Activated T-cell treated with anti-CD3 and anti-CD28 coated beads for 48 hours (primary cell): ENCODE measurements around the gene RBFOX2.
"Not testable (repeated sequence)": the region's sequence is repeated elsewhere in the genome, so short reads cannot be mapped to it uniquely, and the experiment has no call there.

Experiments used
- DNase-seq: peaks from one replicate; pipeline ENCODE4 v3.0.0-alpha.2; 2020; ENCODE audit warnings: low read depth

RBFOX2 gene

DNA sequence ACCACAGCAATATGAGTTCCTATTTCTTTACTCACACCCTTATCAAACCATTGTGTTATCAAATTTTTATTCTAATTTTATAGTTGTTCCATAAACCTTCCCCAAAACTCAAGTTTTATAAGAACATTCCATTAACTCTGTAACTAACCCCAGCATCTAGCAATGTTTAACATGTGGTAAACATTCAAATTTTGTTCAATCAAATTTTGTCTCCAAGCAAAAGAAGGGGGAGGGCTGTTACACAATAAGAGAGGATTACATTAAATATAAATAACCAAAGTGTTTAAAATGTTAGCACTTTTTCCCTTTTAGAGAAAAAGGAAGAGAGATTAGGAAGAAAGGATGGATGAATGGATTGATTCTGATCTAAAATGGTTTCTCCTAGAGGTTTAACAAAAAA is 20.5 kb downstream of the RBFOX2 start:
- DNase-seq: no peak

DNA sequence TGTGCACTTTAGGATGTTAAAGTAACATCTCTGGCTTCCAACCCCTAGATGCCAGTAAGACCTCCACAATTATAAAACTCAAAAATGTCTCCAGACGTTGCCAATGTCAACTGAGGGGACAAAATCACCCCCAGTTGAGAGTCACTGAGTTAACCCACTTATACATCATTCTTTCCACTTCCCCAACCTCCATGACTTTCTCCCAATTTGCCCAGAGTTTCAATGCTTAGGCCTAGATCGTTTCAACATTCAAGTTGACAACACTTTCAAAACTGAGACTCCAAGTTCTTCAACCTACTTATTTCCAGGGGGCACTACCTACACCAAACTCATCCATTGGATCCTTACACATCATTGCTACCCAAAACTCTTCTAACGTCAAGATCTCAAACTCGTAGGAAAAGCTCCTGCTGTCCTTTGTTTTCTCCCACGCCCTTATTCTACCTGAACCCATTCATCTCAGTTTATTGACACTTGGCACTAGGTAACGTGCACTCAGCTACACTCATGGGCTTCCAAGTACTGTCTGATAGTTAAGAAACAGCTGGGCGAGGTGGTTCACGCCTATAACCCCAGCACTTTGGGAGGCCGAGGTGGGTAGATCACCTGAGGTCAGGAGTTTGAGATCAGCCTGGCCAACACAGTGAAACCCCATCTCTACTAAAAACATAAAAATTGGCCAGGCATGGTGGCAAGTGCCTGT is 24.5 kb downstream of the RBFOX2 start:
- DNase-seq: no peak

DNA sequence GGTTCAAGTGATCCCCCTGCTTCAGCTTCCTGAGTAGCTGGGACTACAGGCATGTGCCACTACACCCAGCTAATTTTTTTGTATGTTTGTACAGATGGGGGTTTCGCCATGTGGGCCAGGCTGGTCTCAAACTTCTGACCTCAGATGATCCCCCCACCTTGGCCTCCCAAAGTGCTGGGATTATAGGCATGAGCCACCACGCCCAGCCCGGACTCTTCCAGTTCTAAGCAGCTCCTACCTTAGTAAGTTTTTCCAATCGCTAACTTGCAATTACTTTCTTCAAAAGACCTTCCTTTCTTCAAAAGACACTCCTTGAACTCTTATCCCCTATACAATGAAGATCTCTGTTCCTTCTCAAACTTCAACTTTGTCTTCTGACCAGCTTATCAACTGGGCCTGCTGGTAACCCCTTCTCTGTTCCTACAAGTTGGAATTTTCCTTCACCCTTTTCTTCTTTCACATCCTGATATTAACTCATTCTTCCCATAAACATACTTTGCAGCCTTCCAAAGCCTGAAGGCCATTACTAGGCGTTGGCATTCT is 25.8 kb downstream of the RBFOX2 start:
- no peak for DNase-seq

DNA sequence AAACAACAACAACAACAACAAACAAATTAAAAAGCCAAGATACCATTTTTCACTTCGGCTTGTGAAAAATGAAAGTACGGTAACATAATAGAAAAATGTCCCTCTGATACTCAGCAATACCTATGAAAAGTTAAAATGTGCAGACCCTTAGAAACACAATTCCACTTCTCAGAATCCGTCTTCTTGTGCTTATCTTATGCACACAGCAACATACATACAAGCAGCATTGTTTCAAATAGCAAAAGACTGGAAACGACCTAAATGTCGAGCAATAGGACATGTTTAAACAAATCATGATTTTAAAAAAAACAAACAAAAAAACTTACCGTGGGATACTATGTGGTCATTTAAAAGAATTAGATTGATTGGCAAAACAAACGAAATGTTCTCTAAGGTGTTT is 26.5 kb downstream of the RBFOX2 start:
- no peak for DNase-seq

DNA sequence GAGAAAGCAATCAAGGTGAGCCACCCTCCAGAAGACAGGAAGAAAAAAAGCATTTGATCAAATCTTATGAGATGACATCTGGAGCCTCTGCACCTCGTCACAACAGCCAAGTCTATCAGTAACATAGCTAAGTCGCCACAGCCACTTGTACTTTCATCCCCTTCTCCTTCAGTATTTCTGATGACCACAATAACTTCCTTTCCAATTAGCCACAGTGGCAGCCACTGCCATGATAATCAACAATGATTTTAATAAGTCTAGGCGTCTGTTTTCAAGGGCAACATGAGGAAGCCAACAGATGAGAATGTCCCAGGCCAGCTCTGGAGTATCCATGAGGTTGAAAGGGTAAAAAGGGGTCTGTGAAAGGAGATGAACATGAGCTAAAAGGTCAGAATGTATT is 29.9 kb downstream of the RBFOX2 start:
- no peak for DNase-seq

DNA sequence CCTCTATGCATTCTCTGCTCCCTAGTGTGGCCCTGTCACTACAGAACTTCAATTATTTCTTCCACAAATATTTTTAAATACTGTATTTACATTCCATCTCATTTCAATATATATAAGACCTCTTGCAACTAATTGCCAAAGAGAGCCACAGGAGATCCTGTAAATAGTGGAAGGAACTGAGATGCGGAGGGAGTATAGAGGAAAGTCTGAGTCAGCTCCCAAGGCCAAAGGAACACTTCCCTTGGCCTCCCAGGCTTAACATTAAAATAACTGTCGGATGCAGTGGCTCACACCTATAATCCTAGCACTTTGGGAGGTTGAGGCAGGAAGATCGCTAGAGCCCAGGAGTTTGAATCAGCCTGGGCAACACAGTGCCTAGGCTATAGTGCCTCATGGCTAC is 31.2 kb downstream of the RBFOX2 start:
- no peak for DNase-seq

DNA sequence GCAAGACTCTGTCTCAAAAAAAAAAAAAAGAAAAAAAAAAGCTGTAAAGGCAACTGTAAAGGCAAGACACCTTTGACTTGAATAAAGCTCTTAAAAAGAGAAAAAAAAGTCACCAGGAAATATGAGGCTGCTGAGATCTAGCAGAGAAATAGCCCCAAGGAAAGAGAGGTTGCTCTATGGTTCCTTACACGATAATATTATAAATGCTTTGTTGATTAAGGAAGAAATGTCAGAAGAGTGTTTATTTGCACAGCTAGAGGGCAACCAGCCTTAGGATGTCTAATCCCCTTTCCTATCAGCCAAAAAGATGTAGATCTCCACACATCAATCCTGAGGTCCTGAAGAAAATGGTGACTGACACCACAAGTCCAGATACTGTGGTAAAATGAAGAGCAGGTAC is 32.0 kb downstream of the RBFOX2 start:
- no peak for DNase-seq

DNA sequence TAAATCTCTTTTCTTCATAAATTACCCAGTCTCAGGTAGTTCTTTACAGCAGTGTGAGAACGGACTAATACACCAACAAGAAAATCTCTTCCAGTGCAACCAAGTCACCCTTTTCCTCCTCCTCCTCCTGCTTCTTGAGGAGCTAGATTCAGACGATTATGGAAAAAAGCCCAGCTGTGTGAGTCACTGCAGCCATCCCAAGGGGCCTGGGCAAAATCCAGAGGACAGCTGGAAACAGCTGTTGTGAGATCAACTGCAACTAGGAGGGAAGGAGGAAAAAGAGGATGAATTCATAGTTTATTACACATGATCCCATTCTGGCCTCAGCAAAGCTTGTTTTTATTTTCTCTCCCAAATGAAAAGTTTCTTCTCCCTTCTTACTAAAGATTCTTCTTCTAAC is 32.9 kb downstream of the RBFOX2 start:
- DNase-seq: no peak

DNA sequence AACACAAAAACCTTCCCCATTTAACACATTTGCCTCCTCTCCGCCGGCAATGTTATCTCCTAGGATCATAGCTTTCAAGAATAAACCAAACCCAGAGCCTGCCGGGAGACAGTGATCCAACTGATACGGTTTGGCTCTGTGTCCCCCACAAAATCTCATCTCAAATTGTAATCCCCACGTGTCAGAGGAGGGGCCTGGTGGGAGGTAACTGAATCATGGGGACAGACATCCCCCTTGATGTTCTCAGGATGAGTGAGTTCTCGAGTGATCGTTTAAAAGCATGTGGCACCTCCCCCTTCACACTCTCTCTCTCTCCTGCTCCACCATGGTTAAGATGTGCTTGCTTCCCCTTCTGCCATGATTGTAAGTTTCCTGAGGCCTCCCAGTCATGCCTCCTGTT is 33.3 kb downstream of the RBFOX2 start:
- no peak for DNase-seq

DNA sequence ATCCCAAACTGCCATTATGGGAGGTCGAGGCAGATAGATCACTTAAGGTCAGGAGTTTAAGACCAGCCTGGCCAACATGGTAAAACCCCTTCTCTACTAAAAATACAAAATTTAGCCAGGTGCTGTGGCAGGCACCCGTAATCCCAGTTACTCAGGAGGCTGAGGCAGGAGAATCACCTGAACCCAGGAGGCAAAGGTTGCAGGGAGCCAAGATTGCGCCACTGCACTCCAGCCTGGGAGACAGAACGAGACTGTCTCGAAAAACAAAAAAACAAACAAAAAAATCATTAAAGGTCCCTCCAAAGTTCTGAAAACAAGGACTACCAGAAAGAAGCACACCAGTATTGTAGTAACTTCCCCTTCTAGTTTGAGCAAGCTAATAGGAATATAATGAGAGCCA is 34.9 kb downstream of the RBFOX2 start:
- not testable (repeated sequence) for DNase-seq

DNA sequence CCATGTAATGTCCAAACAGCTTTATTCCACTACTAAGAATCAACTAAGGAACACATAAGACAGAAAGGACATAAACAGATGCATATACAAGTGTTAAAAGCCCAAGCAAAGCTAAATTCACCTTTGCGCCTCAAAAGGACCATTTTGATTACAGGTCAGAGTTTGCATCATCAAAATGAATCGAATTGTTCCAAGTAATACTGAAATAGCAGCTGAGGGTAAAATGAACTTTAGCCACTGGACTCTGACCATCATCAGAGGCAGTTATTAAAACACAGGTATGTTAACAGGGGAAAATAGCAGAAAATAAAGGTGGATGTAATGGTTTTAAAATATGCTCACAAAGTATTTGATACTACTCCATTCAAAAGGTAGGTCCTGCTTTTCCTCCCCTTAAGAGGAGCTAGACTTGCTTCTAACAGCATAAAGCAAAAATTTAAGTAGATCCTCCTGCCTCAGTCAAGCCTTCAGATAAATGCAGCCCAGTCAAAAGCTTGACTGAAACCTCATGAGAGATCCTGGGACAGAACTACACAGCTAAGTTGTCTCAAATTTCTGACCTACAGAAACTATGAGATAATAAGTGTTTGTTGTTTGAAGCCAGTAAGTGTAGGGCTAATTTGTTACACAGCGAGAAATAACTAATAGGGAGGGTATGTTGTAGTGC is 35.4 kb downstream of the RBFOX2 start:
- DNase-seq: no peak

DNA sequence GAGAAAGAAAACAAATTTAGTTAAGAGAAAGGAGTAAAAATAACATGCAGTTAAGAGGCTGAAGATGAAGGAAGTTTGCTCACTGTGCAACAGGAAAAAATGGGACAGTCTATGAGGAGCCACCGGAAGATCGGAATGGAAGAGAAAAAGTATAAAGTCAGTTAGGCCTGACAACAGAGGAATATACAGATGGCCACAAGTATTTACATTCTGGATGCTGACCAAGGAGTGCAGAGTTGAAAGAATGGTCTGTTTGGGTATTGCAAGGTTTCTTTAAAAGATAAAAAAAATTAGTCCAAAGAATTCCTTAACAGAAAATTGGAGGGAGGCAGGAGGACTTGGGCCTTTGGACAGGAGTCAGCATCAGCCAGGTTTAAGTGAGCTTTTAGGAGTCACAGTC is 37.5 kb downstream of the RBFOX2 start:
- no peak for DNase-seq

DNA sequence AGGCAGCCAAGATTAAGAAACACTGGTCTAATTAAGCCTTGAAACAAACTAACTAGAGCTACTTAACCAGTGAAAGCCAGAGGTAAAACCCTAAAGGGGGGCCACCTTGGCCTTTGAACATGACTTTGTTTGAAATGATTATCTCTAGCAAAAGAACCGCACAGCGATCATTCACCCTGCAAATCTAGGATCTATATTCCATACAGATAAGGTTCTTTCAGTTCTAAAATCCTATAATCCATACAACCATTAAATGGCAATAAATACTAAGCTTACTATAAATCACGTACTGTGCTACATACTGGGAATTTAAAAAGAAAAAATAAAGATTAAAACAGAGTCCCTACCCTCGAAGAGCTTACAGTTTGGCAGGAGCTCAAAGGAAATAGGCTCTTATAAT is 40.6 kb downstream of the RBFOX2 start:
- no peak for DNase-seq

DNA sequence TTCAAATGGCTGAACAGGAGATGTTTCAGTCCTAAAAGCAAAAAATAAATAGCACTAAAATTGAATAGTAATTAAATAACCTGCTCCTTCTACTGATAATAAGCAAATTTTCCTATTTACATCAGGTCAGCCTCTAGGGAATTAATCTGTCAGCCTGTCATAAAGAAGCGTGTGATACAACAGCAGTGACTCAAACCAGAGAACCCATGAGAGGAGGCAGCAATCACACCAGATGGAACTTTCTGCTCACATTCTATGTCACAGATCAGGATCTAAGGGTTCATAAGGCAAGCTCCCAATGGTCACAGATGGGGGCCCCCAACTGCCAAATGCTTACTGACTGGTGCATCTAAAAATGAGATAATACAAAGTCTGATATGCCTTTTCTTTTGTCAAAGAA is 41.1 kb downstream of the RBFOX2 start:
- no peak for DNase-seq

DNA sequence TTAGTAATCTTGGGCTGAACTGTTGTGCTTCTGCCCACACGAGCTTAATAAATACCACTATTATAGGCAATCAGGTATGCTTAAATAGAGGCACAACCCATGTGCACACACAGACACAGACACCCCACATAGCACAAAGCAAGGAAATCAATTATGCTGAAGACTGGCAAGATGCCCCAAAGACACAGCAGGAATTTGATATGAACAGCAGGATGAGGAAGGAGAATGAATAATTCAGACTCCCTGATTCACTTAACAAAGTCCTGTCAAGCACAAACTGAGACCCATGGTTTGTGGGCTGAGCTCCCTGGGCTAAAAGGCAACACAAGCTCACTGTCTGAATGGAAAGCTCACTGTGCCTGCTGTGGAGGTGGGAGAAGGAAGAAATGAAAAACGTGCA is 42.5 kb downstream of the RBFOX2 start:
- DNase-seq: no peak

DNA sequence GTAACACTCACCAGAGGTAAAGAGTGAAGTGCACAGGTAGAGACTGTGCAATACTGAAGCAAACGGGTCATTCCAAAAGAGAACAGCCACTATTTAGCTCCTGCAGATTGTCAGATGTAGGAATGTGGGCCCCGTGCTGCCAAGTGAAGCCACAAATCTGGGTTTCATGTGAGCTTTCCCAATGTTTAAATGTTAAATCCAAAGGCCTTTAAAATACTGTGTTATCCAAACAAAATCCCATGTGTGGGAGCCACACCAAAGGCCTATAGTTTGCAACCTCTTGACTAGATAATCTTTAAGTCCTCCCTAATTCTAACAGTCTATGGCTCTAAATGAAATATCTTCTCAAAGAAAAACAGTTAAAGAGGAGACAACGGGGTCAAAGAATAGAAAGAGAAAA is 43.3 kb downstream of the RBFOX2 start:
- no peak for DNase-seq

DNA sequence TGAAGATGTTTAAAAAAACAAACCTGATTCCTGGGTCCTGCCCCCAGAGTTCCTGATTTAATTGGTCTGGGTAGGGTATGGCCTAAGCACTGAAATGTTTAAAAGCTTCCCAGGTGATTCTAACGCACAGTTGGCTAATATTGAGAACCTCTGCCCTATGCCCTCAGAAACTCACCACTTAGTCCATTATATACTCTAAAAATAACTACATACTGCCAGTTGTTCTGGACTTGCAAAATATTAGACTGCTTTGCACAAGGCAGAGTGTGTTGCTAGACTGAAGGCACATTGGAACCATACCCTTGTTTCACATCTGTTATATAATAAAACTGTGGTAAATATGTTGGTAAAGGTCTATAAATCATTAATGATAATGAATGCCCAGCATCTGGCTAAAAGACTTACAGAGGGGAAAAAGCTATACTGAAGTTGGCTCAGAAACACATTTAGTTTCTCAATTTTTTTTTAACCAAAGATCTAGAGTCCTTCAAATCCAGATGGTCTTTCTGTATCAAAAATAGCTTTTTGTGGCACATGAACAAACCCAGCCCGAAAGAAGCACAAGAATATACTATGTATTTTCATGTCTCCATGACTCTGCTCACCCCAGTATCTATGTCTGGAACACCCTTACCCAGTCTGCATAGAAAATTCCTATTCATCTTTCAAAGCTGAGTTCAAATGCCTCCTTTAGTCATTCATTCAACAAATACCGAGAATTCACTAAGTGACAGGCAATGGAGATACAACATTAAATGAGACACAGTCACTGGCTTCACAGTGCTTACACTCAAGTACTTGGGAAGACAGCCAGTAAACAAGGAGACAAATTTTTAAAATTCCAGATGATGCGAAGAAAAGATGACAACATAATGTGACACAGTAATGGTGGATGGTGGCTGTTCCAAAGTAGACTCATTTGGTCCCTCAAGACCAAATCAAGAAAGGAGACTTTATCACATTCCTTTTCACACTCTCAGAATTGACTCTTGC is 44.1 kb downstream of the RBFOX2 start:
- no peak for DNase-seq

DNA sequence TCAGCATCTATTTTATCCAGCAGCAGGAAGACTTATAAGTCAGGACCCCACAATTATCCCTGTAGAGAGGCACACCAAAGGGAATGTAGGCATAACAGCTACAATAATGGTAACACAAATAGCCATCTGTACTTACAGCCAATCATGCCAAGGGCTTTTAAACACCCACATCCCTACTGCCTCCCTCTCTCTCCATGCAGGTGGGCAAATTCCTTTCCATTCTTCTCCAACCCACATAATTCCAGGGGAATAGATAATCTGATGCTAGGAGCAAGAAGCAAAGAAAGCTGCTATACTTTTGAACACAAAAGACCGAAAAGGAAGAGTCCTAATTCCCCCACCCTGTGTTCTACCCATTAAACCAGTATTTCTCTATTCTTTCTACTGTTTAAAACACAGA is 46.7 kb downstream of the RBFOX2 start:
- DNase-seq: no peak

DNA sequence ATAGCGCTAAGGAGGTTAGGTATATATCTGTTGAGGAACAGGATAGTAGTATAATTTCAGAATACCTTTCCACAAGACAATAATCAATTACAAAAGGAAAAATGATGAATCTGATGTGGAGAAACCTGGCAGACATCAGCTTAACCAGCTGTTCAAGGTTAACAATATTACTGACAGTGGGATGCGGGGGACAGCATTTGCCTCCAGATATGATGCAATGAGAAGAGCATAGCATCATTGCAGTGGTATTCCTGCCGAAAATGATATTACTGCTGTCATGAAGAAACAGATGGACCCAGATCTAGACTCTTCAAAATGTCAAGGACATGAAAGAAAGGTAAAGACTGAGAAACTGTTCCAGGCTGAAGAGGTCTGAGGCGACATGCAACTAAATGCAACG is 49.7 kb downstream of the RBFOX2 start:
- no peak for DNase-seq

DNA sequence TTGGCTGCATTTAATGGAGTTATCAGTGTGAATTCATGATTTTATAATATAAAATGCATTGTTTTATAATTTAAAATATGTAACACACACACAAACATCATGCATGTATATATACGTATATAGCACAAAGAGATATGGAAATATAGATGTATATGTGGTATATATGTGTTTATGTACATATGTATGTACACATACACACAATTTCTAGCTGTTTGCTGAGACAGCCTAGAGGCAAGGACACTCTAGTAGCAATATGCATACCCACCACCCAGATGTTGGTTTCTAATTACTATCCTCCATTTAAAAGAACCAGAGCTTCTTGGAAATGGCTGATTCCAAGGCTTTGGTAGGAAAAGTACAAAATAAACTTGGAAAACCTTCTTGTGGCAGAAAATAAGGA is 50.4 kb downstream of the RBFOX2 start:
- no peak for DNase-seq

DNA sequence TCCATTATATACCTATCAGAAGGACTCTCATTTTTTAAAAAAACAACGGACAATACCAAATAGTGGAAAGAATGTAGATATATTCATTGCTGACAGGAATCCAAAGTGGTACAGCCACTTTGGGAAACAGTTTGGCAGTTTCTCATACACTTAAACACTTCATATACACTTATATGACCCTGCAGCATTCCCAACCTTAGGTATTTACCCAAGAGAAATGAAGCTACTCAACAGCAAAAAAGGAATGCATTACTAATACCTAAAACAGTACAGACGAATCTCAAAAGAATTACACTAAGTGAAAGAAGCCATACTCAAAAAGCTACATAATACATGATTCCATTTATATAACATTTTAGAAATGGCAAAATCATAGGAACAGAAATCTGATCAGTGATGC is 51.5 kb downstream of the RBFOX2 start:
- no peak for DNase-seq

DNA sequence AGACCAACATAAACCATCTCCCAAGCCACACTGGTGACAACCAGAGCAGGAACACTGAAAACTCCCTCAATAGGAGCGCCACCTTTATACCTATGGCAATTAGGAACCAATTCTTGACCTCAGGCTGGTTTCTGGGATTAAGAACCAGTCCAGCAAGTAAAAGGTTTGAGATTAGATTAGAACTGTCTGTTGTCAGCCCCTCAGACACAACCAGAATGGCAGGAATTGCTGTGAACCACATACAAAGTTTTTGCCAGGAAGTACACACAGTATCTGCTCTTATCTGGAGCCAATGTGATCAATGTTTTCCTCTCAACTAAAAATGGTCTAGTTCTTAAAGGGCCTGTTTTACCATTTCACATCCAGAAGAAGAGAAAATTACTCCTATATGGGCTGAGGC is 55.2 kb downstream of the RBFOX2 start:
- DNase-seq: no peak

DNA sequence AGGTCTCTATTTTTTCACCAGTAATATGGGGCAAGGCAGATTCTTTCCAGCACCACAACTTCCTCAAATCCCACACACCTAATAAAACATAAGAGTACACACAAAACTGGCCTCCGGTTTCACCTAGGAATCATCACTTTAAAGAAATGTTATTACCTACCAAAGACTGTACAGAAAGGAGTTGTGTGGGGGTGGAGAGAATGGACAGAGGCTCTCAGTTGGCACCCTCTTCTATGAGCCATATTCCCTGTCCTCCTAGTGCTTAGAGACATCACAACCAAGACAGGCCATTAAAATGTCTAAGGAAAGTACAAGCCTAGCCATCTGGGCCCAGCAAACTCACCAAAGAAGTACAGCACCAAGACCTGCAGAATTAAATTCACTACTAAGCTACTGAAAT is 56.1 kb downstream of the RBFOX2 start:
- no peak for DNase-seq
